Karpas-422 (cell line): ENCODE results near the gene HSH2D. TPM values are rescaled to one million over a fixed set of nuclear protein-coding genes. Genes with fewer than 3 reads are reported as not detected.

Source experiments
- DNase-seq: peaks from one replicate; pipeline ENCODE4 v3.0.0-alpha.2; 2015
- H2AFZ ChIP-seq: fragments of 200-600 bp; sonication (generic); 2 replicates; pipeline ENCODE4 v1.6.1; 2014; ENCODE audit warnings: antibody characterized with exemption, low read length, mixed read lengths
- H3K27ac ChIP-seq: fragments of 200-600 bp; sonication (generic); 2 replicates; pipeline ENCODE4 v1.5.1; 2014; ENCODE audit warnings: mild to moderate bottlenecking, low read length, moderate library complexity
- H3K27me3 ChIP-seq: fragments of 200-600 bp; sonication (generic); 2 replicates; pipeline ENCODE4 v1.6.1; 2014; ENCODE audit warnings: low read length, mixed read lengths
- H3K36me3 ChIP-seq: fragments of 200-600 bp; sonication (generic); 2 replicates; pipeline ENCODE4 v1.6.1; 2014; ENCODE audit warnings: low read length, mixed read lengths; ENCODE audit not compliant: insufficient read depth
- H3K4me1 ChIP-seq: fragments of 200-600 bp; sonication (generic); 2 replicates; pipeline ENCODE4 v1.6.1; 2014; ENCODE audit warnings: mild to moderate bottlenecking, low read length, mixed read lengths
- H3K4me2 ChIP-seq: fragments of 200-600 bp; sonication (generic); 2 replicates; pipeline ENCODE4 v1.6.1; 2014; ENCODE audit warnings: low read length, low read depth, mild to moderate bottlenecking; ENCODE audit not compliant: poor library complexity, severe bottlenecking
- H3K4me3 ChIP-seq: fragments of 200-600 bp; sonication (generic); 2 replicates; pipeline ENCODE4 v1.5.1; 2014; ENCODE audit warnings: mild to moderate bottlenecking, antibody characterized with exemption, low read length, mixed read lengths
- H3K79me2 ChIP-seq: fragments of 200-600 bp; sonication (generic); 2 replicates; pipeline ENCODE4 v1.6.1; 2014; ENCODE audit warnings: mild to moderate bottlenecking, low read length, mixed read lengths
- H3K9ac ChIP-seq: fragments of 200-600 bp; sonication (generic); 2 replicates; pipeline ENCODE4 v1.6.0; 2014; ENCODE audit warnings: low read length
- H3K9me2 ChIP-seq: fragments of 200-600 bp; sonication (generic), shearing (Covaris generic); replicated peaks from 2 replicates; pipeline ENCODE4 v1.6.0; 2014; ENCODE audit warnings: mild to moderate bottlenecking, low read length, moderate library complexity; ENCODE audit not compliant: insufficient read depth
- H3K9me3 ChIP-seq: fragments of 300-700, 200-600 bp; sonication (generic); 2 replicates; pipeline ENCODE4 v1.6.1; 2014; ENCODE audit warnings: low read length, mixed read lengths
- H4K20me1 ChIP-seq: fragments of 200-600 bp; sonication (generic); 2 replicates; pipeline ENCODE4 v1.6.1; 2014; ENCODE audit warnings: mild to moderate bottlenecking, antibody characterized with exemption, low read length, low read depth; ENCODE audit not compliant: insufficient read depth
- total RNA-seq: library from RNA; depleted of rRNA; stranded (reverse); fragments of >200 nt; shearing (Covaris generic); gene quantifications from 2 replicates; pipeline ENCODE4 v1.2.3, GENCODE V29; 2014; ENCODE audit warnings: low replicate concordance

HSH2D gene
- total RNA-seq, 1 experiment from 2014 or later = 22.7 TPM

DNA sequence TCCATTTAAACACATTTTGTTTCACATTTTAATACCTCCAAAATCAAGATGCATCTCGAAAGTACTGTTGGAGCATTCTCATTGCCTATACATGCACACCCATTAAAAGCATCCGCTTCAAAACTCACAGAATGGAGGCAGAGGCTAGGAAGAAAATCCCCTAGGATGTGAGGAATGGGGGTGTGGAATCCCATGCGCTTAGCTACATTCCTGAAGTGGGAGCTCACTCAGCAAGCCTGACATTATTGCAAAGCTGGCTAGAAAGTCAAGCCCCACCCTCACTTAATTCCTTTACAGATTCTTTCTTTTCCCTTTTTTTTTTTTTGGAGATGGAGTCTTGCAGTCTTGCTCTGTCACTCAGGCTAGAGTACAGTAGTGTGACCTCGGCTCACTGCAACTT lies 37.1 kb downstream of the HSH2D start:
- Histone ChIP-seq H4K20me1 (no peaks in the 10 kb centered on the region), H3K27me3 (no peaks in the 10 kb centered on the region), H3K9me3 (no peaks in the 10 kb centered on the region), H3K9ac (no peak overlapping the region), H3K36me3 (no peaks in the 10 kb centered on the region), H2AFZ (no peak overlapping the region), H3K4me1 (peaks cover 7% of the 10 kb centered on the region), H3K27ac (no peak overlapping the region), H3K79me2 (peaks cover 4% of the 10 kb centered on the region), H3K9me2 (no peaks in the 10 kb centered on the region), H3K4me2 (no peak overlapping the region), H3K4me3 (no peak overlapping the region)
- DNase-seq = no peak

- Histone ChIP-seq H3K27ac (no peak overlapping the region), H3K79me2 (peaks cover 24% of the 10 kb centered on the region), H3K4me2 (peak overlapping the region; percentile 59), H3K9me3 (no peaks in the 10 kb centered on the region), H3K27me3 (no peaks in the 10 kb centered on the region), H3K4me1 (peaks cover 18% of the 10 kb centered on the region), H3K9me2 (no peaks in the 10 kb centered on the region), H3K36me3 (peaks cover 4% of the 10 kb centered on the region; the same call in 1 of the 2 replicates), H3K9ac (peak overlapping the region; percentile 52), H4K20me1 (peaks cover 3% of the 10 kb centered on the region; the same call in 1 of the 2 replicates), H2AFZ (peak overlapping the region; percentile 39; the same call in 1 of the 2 replicates), H3K4me3 (peak overlapping the region; percentile 41; the same call in 1 of the 2 replicates)
- DNase-seq = no peak
Observed at GRCh38 chr19:16184665-16185122, 41.2 kb downstream of the HSH2D start.

DNA sequence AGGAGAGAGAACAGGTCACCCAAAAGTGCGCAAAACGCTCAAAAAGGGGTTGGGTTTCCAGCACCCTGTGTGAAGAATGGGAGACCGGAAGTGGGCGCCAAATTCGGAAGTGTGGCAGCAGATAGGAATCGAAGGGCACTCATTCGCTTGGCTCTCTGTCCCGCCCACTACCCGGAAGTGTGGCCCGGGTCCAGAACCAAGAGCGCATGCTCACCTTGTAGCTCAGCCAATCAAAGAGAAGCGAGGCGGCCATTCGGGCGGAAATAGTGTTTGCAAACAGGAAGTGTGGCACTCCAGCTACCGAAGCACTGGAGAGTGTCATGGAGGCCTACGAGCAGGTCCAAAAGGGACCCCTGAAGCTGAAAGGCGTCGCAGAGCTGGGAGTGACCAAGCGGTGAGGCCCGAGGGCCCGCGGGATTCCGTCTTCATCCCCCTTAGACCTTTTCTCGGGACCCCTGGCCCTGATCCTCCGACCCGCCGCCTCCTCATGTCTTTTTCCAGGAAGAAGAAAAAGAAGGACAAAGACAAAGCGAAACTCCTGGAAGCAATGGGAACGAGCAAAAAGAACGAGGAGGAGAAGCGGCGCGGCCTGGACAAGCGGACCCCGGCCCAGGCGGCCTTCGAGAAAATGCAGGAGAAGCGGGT lies 41.8 kb downstream of the HSH2D start, which contains the start of gene FAM32A:
FAM32A (plus strand) TSS at position 288 of the 645 bp plus-strand sequence; CDS start at position 321, 33 bp downstream.
- Histone ChIP-seq H3K9me2 (no peaks in the 10 kb centered on the region), H3K4me1 (peaks cover 18% of the 10 kb centered on the region), H2AFZ (peak within 1 kb of the TSS; percentile 39; the same call in 1 of the 2 replicates), H3K79me2 (peaks cover 24% of the 10 kb centered on the region), H3K27ac (0 out of 2 replicates have a peak within 1 kb of the TSS, but pooled peaks have one; percentile 29), H3K36me3 (peaks cover 4% of the 10 kb centered on the region), H3K9me3 (no peaks in the 10 kb centered on the region), H3K9ac (peak within 1 kb of the TSS; percentile 96), H4K20me1 (peaks cover 3% of the 10 kb centered on the region; the same call in 1 of the 2 replicates), H3K4me2 (peak within 1 kb of the TSS; percentile 95), H3K27me3 (no peaks in the 10 kb centered on the region), H3K4me3 (peak within 1 kb of the TSS; percentile 88)
- peak; percentile 100 for DNase-seq

GRCh38 chr19:16185768-16186123 lies 42.3 kb downstream of the HSH2D start:
- Histone ChIP-seq H3K27ac (0 out of 2 replicates have a peak overlapping the region, but pooled peaks have one; percentile 29), H3K4me1 (peaks cover 18% of the 10 kb centered on the region), H3K36me3 (peaks cover 4% of the 10 kb centered on the region), H4K20me1 (peaks cover 3% of the 10 kb centered on the region; the same call in 1 of the 2 replicates), H3K4me2 (peak overlapping the region; percentile 95), H3K9me2 (no peaks in the 10 kb centered on the region), H3K27me3 (no peaks in the 10 kb centered on the region), H3K79me2 (peaks cover 24% of the 10 kb centered on the region), H3K9me3 (no peaks in the 10 kb centered on the region), H2AFZ (no peak overlapping the region), H3K4me3 (peak overlapping the region; percentile 88), H3K9ac (peak overlapping the region; percentile 96)
- DNase-seq = peak; percentile 75

GRCh38 chr19:16188521-16188920 lies 45.0 kb downstream of the HSH2D start:
- peaks cover 24% of the 10 kb centered on the region for H3K79me2 ChIP-seq
- no peak overlapping the region for H3K9ac ChIP-seq

GRCh38 chr19:16190198-16190597 lies 46.7 kb downstream of the HSH2D start:
- Histone ChIP-seq H3K9me2 (no peaks in the 10 kb centered on the region), H3K9me3 (no peaks in the 10 kb centered on the region), H3K27me3 (no peaks in the 10 kb centered on the region), H2AFZ (no peak overlapping the region), H4K20me1 (peaks cover 3% of the 10 kb centered on the region; the same call in 1 of the 2 replicates), H3K4me2 (no peak overlapping the region), H3K4me3 (no peak overlapping the region), H3K79me2 (peaks cover 24% of the 10 kb centered on the region), H3K27ac (no peak overlapping the region), H3K4me1 (peaks cover 15% of the 10 kb centered on the region), H3K9ac (no peak overlapping the region), H3K36me3 (peaks cover 9% of the 10 kb centered on the region)
- DNase-seq = no peak

More at GRCh38 chr19:16188521-16188920, 45.0 kb downstream of the HSH2D start:
- peaks cover 3% of the 10 kb centered on the region; the same call in 1 of the 2 replicates for H4K20me1 ChIP-seq
- no peaks in the 10 kb centered on the region for H3K9me2 ChIP-seq
- H3K4me2 ChIP-seq = no peak overlapping the region
- peaks cover 9% of the 10 kb centered on the region for H3K36me3 ChIP-seq
- no peak for DNase-seq
- no peaks in the 10 kb centered on the region for H3K9me3 ChIP-seq
- no peaks in the 10 kb centered on the region for H3K27me3 ChIP-seq
- H3K4me1 ChIP-seq = peaks cover 19% of the 10 kb centered on the region
- H2AFZ ChIP-seq = no peak overlapping the region
- H3K27ac ChIP-seq = no peak overlapping the region
- H3K4me3 ChIP-seq = no peak overlapping the region

- Histone ChIP-seq H3K79me2 (peaks cover 19% of the 10 kb centered on the region), H3K36me3 (peaks cover 9% of the 10 kb centered on the region), H3K9me2 (no peaks in the 10 kb centered on the region), H3K4me1 (peaks cover 15% of the 10 kb centered on the region), H3K27me3 (no peaks in the 10 kb centered on the region), H3K9me3 (no peaks in the 10 kb centered on the region), H4K20me1 (peaks cover 3% of the 10 kb centered on the region; the same call in 1 of the 2 replicates), H2AFZ (no peak overlapping the region), H3K9ac (no peak overlapping the region), H3K27ac (no peak overlapping the region), H3K4me2 (no peak overlapping the region), H3K4me3 (no peak overlapping the region)
- no peak for DNase-seq
Observed at GRCh38 chr19:16190736-16191135, 47.3 kb downstream of the HSH2D start.

GRCh38 chr19:16191216-16191908 lies 47.9 kb downstream of the HSH2D start:
- Histone ChIP-seq H4K20me1 (peaks cover 3% of the 10 kb centered on the region; the same call in 1 of the 2 replicates), H3K27me3 (no peaks in the 10 kb centered on the region), H3K79me2 (peaks cover 12% of the 10 kb centered on the region), H3K4me2 (no peak overlapping the region), H3K9me3 (no peaks in the 10 kb centered on the region), H3K4me3 (no peak overlapping the region), H3K9me2 (no peaks in the 10 kb centered on the region), H3K27ac (no peak overlapping the region), H3K36me3 (peaks cover 9% of the 10 kb centered on the region), H2AFZ (no peak overlapping the region), H3K4me1 (peaks cover 15% of the 10 kb centered on the region), H3K9ac (no peak overlapping the region)
- DNase-seq = no peak
